Limb (tissue), 2 donors: ENCODE results near the gene CIRBP.

Experiments
- DNase-seq, 2 donors: peaks; one replicate each; pipeline ENCODE4 v3.0.0-alpha.2; 2016; ENCODE audit errors: extremely low spot score in 2 of 2

The CIRBP gene

DNA sequence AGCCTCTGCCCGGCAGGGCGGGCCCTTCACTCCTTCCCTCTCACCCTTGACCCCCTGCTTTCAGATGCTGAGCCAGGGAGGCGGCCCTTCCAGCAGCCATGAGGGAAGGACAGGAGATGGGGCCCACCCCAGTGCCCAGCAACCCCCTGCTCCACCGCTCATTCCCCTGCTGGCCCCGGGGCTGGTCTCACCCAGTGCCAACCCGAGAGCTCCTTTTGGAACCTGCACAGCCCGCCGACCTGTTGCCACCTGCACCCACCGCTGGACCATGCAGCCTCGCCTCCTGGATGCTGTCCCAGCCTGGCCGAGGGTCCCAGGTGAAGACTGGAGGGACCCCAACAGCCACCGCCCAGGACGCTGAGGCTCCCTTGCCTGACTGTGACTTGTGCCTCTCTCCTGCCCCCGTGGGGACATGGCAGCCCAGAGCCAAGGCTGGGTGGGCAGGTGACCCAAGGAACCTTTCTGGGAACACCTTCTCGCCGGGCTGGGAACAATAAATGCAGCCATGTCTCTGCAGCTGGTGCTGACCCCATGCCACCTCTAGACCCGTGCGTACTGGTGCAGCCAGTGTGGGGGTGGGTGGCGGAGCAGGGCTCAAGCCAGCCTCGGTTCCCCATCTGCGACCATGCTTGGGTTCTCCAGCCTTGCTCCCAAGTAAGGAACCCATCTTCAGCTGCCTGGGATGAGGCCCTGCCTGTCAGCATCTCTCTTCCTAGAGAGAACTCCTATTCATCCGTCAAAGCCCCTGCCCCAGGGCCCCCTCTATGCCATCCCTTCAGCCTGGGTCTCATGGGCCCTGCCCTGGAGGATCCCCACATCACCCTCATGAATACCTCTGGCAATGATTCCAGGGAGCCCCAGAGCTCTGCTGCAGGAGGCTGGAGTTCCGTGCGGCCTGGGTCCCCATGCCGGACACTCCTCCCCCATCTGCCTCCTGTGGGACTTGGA, 9.9 kb downstream of the CIRBP start:
- DNase-seq: no peak

DNA sequence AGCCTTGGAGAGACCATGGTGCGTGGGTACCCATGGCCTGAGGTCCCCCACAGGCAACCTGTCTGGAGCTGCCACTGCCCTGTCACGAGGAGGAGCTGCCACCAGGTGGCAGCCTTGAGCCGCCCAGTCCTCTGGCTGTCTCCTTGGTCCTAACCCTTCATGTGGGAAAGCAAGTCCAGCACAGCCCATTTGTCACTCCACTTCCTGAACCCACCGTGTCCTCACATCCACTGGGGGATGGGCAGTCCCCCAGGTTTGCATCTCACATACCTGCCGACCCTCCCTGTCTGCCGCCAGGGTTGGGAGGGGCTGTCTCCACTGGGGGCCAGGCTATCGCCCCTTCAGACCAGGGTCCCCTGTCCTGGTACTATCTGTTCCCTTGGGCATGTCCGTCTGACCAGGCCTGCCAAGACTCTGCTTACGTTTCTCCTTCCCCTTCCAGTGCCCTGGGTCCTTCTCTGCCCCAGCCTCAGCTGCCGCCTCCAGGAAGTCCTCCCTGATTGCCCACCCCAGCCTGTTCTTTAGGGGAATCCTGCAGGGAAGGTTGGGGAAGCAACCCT, 10.7 kb downstream of the CIRBP start:
- DNase-seq: peak; percentile 87 to 93

DNA sequence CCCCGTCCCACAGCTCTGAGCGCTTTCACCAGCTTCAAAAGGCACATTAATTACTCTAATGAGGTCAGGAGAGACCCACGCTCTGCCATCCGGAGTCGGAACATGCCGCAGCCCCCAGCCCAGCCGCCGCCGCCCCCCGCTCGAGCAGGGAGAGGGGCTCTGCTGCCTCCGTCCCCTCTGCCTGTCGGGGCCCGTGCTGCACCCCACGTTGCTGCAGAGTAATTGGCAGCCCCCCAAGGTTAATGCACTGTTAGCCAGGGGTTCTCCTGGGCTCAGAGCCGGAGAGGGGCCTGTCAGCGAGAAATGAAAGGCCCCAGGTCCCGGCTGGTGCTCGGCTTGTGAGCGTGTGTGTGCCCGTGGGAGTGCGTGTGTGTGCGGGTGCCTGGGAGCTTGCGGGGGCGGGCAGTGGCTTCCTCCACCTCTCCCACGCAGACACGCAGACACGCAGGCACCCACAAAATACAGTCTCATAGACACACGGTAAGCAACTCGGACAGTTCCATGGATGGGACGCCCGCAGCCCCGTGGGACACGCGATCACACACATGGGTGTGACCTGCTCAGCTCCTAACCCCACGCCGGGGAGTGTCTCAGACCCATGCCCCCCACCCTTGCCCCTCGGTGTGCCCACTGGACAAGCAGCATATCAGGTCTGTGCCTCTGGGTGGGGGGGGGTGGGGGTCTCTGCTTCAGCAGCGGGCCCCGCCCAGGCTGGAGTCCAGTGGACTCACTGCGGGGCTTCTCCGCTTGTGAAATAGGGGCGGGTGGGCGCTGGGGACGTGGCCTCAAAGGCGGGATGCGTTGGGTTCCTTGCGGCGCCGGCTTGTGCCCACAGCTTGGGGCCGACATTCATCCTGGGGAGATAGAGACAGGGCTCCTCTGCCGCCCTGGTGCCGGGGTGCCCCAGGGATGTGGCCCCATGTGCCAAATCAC, 11.8 kb downstream of the CIRBP start:
- no peak for DNase-seq

DNA sequence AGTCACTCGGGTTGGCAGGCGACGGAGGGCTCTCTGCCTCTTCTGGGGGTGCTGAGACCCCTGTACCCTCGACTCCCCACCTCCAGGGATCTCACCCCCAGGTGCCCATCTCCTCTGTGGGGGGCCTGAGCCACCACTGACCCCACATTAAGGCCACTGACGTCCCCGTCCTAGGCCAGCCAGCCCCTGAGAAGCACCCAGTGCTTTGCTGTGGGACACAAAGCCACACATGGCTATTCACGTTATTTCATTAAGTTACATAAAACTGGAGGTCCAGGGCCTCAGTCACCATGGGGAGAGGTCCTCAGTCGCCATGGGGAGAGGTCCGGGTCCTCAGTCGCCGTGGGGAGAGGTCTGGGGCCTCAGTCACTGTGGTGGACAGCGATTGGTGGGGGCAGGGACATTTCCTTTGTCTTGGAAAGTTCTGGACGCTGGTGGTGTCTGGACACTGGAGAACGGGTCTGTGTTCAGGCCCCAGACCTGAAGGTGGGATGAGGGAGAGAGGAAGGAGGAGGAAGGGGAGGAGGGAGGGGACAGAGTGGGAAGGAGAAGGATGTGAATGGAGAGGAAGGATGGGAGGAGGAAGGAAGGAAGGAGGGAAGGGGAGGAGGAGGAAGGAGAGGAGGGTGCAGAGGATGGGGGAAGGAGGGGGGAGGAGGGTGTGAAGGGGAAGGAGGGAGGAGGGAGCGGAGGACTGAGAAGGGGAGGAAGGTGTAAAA, 12.6 kb downstream of the CIRBP start:
- no peak for DNase-seq

DNA sequence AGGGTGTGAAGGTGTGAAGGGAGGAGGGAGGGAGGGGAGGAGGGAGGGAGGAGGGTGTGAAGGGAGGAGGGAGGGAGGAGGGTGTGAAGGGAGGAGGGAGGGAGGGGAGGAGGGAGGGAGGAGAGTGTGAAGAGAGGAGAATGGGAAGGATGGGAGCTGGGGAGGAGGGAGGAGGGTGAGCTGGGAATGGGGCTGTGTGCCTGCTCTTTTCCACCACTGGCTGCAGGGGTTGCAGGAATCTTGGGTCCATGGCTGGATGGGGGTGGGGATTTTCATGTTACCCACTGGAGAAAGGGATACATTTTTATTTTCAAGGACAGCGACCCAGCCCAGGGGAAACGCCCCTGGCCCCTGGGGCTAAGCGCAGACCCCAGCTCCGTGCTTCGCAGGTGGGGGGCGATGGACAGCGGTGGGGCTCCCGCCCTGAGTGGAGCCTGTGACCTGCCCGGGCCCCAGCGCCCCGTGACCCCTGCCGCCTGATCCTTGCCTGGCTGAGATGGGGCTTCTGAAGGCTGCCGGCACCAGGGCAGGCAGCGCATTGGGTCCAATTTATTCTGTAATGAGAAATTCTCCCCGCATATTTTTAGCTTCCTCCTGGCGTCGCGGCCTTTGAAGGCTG, 13.6 kb downstream of the CIRBP start:
- no peak for DNase-seq

DNA sequence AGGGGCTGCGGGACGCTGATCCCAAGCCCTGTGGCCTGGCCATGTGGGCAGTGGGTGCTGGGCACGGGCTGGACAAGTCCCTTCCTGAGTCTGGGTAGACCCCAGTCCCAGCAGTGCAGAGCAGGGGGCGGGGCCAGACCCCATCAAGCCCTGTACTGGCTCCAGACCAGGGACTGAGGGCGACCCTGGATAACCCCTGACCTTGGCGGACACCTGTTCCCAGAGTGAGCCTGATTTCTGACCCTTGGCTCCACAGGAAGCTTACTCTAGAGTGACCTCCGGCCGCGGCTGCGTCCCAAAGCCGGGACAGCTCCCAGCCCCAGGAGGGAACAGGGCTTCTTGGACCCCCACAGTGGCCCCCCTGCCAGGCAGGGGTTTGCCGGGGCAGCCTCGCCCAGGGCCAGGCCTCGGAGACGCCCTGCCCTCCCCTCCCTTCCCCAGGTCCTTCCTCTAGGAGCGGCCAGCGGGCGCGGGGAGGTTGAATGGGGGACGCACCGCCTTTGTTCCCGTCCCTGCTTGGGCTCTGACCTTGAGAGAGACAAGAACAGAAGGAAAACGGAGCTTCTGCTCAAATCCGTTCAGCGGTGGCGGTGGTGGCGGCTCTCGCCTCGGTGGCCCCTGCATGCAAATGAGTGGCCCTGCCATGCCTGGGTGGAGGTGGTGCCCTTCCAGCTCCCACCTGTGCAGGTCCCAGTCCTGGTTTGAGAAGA, 14.2 kb downstream of the CIRBP start:
- DNase-seq: no peak

DNA sequence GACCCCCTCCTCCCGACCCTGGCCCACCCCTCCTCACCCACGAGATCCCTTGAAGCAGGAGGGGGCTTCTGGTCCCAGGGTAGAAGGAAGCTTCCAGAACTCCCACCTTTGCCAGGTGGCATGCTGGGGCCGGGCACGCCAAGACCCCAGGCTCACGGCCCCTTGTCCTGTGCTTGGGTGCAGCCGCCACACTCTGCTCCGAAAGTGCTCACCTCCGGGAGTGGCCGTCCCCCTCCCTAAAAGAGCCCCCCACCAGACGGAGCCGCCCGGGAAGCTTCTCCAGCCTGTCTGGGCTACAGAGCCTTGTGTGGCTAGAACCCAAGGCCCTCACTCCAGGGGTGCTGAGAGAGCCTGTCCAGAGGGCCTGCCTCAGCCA, 14.8 kb downstream of the CIRBP start:
- no peak for DNase-seq

DNA sequence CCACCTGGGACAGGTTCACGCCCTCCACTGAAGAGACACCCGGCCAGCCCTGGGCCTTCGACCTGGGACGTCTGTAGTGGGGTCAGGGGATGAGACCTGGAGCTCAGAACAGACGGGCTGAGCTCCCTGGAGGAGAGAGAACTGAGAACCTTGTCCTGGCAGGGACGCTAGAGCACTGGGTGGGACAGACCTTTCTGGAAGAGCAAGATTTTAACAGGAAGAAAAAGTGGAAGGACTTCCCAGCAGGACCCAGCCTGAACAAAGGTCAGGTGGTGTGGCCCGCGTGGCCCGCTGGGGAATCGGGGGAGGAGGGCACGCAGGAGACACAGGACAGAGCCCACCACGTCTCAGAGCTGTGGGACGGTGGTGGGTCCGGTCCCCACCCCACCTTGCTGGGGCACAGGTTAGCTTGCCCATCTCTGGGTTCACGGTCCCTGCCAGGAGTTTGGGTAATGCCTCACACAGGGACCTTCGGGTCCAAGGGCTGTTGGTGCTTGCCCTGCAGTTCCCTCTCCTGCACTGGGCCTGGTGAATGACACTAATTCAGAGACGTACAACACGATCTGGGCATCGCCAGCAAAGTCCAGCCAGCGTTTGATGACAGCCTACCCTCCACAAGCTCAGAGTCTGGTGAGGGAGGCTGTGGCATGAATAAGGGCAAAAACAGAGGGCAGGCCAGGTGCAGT, 15.3 kb downstream of the CIRBP start:
- DNase-seq: no peak

DNA sequence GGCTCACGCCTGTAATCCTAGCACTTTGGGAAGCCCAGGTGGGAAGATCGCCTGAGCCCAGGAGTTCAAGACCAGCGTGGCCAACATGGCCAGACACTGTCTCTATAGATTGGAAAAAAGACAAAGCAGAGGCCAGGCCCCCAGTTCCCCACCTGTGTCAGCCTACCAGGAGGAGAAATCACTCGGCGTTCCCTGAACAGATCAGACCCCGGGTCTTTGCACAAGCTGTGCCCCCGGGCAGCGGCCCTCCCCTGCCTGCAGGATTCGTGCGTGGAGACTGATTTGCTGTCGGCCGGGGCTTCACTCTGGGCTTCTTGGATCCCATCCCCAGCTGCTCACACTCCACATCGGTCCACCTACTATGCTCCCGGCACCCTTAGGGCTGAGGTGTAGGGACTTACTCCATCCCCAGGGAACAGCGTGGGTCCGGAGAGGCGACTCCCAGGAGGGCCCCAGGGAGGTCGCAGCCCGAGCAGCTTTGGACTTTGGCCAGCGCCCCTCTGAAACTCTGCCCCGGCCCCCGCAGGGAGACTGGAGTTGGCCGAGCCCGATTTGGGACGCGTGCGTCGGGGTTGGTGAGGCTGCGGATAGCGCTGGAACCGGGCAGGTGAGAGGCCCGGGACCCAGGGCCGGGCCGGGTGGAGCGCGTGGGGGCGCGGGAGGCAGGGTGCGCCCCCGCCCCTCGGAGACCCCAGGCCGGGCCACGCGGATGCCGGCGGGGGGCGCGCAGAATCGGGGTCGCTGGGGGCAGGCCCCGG, 16.0 kb downstream of the CIRBP start:
- DNase-seq: peak in 1 of 2 donors; percentile 50

DNA sequence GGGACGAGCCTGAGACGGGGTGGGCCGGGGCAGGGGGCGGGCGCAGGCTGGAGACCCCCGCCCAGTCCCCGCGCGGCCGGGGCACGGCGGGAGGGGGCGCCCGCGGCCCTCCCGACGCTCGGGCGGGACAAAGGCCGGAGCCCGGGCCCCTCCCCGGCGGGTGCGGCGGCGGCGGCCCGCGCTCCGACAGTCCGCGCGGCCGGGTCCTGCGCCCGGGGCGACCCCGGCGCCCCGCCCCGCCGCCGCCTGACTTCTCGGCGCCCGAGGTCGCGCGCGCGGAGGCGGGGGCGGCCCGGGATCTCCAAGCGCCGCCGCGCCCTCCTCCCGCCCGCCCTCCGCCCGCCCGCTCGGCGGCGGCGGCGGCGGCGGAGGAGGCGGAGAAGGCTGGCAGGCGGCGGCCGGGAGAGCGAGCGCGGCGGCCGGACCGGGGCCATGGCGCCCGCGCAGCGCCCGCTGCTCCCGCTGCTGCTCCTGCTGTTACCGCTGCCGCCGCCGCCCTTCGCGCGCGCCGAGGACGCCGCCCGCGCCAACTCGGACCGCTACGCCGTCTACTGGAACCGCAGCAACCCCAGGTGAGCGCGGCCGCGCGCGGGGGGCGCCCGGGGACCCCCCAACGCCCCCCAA, 16.7 kb downstream of the CIRBP start, which contains the start of gene EFNA2:
TSS of gene EFNA2 (plus strand) at position 137 of the 624 bp plus-strand sequence. CDS start at position 433, 296 bp downstream.
- DNase-seq: no peak

DNA sequence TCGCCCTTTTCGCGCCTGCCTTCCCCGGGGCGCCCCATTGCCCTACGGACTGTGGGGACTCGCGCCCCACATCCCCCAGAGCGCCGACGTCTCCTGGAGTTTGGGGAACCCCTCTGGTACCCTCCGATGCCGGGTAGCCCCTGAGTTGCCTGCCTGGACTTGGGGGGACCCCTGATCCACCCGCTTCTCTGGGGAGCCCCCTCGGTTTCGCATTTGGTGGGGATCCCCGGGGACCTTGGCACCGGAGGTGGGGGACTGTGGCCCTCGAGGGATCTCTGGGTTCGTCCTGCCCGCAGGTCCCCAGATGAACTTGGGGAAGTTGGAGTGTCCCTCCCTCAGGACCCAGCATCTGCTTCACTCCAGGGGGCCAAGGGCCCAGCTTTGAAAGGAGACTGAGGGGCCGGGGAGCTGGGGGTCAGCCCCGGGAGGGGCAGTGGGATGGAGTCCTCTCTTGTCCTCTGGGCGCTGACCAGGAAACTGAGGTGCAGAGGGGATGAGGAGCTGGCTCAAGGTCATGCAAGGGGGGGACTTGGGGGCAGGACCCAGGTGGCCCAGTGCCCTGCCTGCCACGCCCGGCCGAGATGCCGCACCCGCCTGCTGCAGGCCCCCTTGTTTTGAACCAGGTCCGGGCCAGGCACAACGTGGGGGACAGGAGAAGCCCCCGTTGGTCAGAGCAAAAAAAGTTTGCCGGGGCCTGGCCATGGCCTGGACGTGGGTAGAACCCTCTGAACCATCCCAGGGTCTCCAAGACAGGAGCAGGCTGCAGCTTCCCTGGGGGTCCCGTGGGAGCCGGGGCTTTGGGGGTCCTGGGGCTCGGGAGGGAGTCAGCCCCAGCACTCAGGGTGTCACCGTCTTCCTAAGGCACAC, 17.6 kb downstream of the CIRBP start:
- peak in 1 of 2 donors; percentile 47 for DNase-seq

DNA sequence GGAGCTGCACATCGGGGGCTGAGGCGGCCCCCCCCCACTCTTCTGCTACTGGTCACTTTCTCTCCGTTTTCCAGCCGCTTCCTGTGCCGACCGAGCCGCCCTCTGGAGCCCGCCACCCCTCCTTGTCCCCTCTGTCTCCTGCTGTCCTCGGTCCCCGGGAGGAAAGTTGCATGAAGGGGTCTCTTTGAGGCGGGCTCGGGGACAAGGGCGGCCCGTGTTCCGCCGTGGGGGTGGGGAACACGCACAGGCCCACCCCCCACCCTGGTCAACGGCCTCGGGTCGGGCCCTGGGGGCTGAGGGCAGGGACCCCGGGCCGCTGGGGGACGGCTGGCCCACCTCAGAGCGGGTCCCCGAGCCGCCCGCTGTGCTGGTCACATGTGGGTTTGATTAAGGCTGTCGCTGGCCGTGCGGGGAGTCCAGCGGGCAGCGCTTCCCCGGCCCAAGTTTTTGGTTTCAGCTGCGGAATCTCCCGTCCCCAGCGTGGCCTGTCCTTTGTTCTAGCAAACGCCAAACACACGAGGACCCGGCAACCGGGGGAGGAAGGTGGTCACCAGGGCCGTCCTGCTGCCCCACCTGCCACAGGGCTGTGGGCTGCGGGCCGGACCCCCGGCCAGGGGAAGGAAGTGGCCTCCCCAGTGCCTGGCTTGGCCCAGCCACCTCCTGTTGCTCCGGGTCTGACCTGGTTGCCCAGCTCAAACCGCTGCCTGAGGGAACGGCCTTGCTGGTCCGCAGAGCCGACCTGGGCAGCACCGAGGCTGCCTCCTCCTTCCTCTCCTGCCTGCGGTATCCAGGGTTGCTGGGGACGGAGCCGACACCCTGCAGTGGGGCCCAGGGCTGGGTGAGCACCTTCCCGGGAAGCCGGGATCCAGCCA, 18.5 kb downstream of the CIRBP start:
- DNase-seq: peak in 1 of 2 donors; percentile 38

DNA sequence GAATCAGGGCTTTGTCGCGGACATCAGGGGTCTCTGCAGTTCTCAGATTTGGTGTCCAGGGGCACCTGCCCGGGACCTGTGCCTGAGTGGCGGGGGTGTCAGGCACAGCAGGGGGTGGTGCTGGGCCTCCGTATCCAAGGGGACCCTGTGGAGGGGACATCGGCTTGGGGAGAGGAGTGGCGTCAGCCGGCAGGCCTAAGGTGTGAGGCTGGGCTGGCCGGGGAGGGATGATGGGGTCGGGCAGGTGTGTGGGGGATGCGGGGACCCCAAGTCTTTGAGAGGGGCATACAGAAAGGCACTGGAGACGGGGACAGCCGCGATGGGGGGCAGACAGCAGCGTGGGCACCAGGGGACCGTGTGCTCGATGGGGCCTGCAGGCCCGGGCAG, 19.1 kb downstream of the CIRBP start:
- DNase-seq: no peak

DNA sequence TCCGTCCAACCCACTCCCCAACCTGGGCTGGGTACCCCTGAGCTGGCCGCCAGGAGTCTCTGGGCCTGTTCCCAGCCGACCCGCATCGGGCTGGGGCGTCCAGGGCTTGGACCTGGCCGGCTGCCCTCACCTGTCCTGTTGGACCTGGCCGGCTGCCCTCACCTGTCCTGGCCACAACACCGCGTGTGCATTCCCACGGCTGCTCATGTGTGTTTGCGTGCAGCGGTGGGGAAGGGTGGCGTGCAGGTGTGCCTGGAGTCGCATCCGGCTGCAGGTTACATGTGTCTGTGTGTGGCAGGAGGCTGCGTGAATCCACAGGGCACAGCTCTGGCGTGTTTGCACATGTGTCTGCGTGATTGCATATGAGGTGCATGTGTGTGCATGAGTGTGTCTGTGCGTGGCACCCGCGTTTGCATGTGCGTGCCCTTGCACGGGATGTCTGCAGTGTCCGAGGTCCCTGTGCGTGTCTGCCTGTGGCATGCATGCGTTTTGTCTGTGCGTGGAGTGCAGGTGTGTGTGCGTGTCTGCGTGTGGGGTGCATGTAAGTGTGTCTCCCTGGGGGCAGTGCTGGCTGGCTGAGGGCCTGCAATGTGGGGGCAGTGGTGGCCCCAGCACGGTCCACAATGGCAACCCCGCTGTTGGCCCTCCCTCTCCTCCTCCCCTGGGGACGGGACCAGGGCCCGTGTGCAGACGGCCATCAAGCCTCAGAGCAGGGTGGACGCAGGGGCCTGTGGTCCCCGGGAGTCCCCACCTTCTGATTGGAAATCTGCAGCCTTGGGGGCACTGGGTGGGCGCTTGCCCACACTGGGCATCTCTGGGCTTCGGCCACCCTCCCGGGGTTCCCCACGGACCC, 19.9 kb downstream of the CIRBP start:
- no peak for DNase-seq

DNA sequence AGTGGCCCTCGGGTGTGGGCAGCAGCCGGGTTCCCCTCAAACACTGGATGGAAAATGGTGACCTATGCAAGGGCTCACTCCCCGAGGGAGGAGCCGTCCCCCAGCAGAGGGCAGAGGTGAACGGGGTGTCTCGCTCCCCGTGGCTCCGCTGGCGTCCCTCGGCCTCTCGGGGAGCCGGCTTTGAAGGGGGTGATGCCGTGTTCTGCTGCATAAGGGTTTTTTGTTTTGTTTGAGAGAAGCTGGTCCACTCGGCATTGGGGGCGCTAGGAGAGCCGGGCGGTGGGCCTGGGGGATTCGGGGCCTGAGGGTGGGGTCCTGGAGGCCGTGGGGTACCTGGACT, 20.5 kb downstream of the CIRBP start:
- DNase-seq: no peak
